GM12878 (cell line): ENCODE results near the gene COL4A5. TPM values are rescaled to one million over a fixed set of nuclear protein-coding genes. Genes with fewer than 3 reads are reported as not detected.

ENCODE experiments used
- ATAC-seq: fragments of 200-7000 bp; cut with Tn5 transposase; 3 replicates; pipeline ENCODE4 v1.9.1; 2020; ENCODE audit warnings: mild to moderate bottlenecking, moderate library complexity
- BruUV-seq: library from RNA; stranded (reverse); fragments of 400-500 nt; replicated peaks from 2 replicates; lab custom pipeline; 2021; lab: Mats Ljungman, UMichigan
- CTCF ChIA-PET: fragments of 300-600 bp; sonication (Branson Sonifier 250); formaldehyde crosslinking; extraction: SDS; loops from one replicate; lab custom pipeline; 2021; ENCODE audit warnings: inconsistent platforms; lab: Yijun Ruan, JAX
- POLR2A ChIA-PET: fragments of 350-600 bp; formaldehyde crosslinking; extraction: SDS; loops from one replicate; lab custom pipeline; 2021; ENCODE audit warnings: inconsistent platforms; lab: Charles Lee
- RAD21 ChIA-PET: fragments of 300-600 bp; sonication (Branson Sonifier 250); formaldehyde crosslinking; loops from one replicate; lab custom pipeline; 2023; ENCODE audit warnings: antibody characterized with exemption; ENCODE audit not compliant: unreplicated experiment; lab: Charles Lee
- SMC1A ChIA-PET: fragments of 300-600 bp; sonication (Branson Sonifier 250); formaldehyde crosslinking; loops from one replicate; lab custom pipeline; 2023; ENCODE audit not compliant: unreplicated experiment, uncharacterized antibody; lab: Charles Lee
- DNase-seq: peaks from one replicate; pipeline ENCODE4 v3.0.0-alpha.2; 2011; ENCODE audit warnings: low read depth, low spot score
- FAIRE-seq: peaks from 3 replicates; lab custom pipeline; 2011; peaks lifted over from hg19 to GRCh38; lab: Jason Lieb, UNC
- H2AFZ ChIP-seq: 2 replicates; pipeline ENCODE4 v1.6.0; 2011; ENCODE audit warnings: low read depth, low read length, control low read depth; ENCODE audit not compliant: control insufficient read depth
- H3K27ac ChIP-seq: 2 replicates; pipeline ENCODE4 v1.5.1; 2011; ENCODE audit warnings: control low read depth; ENCODE audit not compliant: control insufficient read depth, insufficient read depth
- H3K27me3 ChIP-seq, 2 experiments: replicated peaks in 1 of 2; 2 replicates each; pipeline versions ENCODE4 v1.6.0 to v1.6.1; 2011; ENCODE audit warnings: low read length in 1 of 2; ENCODE audit not compliant: control insufficient read depth in 2 of 2, insufficient read depth in 2 of 2
- H3K36me3 ChIP-seq, 2 experiments: 2 replicates each; pipeline ENCODE4 v1.5.1; 2011; ENCODE audit warnings: low read length in 1 of 2; ENCODE audit not compliant: control insufficient read depth in 2 of 2, insufficient read depth in 2 of 2
- H3K4me1 ChIP-seq: 2 replicates; pipeline ENCODE4 v1.6.1; 2011; ENCODE audit warnings: mild to moderate bottlenecking, low read length, moderate library complexity, mixed read lengths; ENCODE audit not compliant: control insufficient read depth, insufficient read depth
- H3K4me2 ChIP-seq: 2 replicates; pipeline ENCODE4 v1.6.0; 2011; ENCODE audit warnings: control low read depth; ENCODE audit not compliant: control insufficient read depth, insufficient read depth
- H3K4me3 ChIP-seq: fragments of 200-600 bp; sonication (generic); 2 replicates; pipeline ENCODE4 v1.5.1; 2016
- H3K79me2 ChIP-seq: 2 replicates; pipeline ENCODE4 v1.6.0; 2011; ENCODE audit warnings: low read length; ENCODE audit not compliant: control insufficient read depth, insufficient read depth
- H3K9ac ChIP-seq: 2 replicates; pipeline ENCODE4 v1.8.0; 2011; ENCODE audit warnings: low read length, control low read depth, mixed read lengths; ENCODE audit not compliant: control insufficient read depth, insufficient read depth
- H3K9me3 ChIP-seq: replicated peaks from 3 replicates; pipeline ENCODE4 v1.5.1; 2011; ENCODE audit warnings: mild to moderate bottlenecking, low read length; ENCODE audit not compliant: control insufficient read depth, insufficient read depth
- H4K20me1 ChIP-seq: 2 replicates; pipeline ENCODE4 v1.6.0; 2011; ENCODE audit not compliant: control insufficient read depth, insufficient read depth
- BCLAF1 ChIP-seq: fragments of 450-650 bp; IDR thresholded peaks from 2 replicates; pipeline ENCODE4 v1.6.1; 2017; ENCODE audit warnings: antibody characterized with exemption, mild to moderate bottlenecking, moderate library complexity
- BHLHE40 ChIP-seq, 2 experiments: fragments of 450-650 bp in 1 of 2; IDR thresholded peaks; 2 replicates each; pipeline ENCODE4 v1.6.1; 2011 to 2017; ENCODE audit warnings: low read depth in 2 of 2, borderline replicate concordance in 1 of 2, improper control_type of control experiment in 1 of 2, low read length in 1 of 2, mild to moderate bottlenecking in 1 of 2
- CBFB ChIP-seq: IDR thresholded peaks from 2 replicates; pipeline ENCODE4 v1.6.1; 2016; ENCODE audit warnings: antibody characterized with exemption, low read depth
- EP300 ChIP-seq, 2 experiments: fragments of 150-350 bp in 1 of 2; IDR thresholded peaks; 2 replicates each; pipeline ENCODE4 v1.6.1; 2011 to 2012; ENCODE audit warnings: low read depth in 2 of 2, low read length in 2 of 2, borderline replicate concordance in 1 of 2, improper control_type of control experiment in 1 of 2, inconsistent platforms in 1 of 2; ENCODE audit not compliant: control insufficient read depth in 1 of 2
- GABPA ChIP-seq: IDR thresholded peaks from 2 replicates; pipeline ENCODE4 v1.6.1; 2014; ENCODE audit warnings: antibody characterized with exemption, low read depth, mild to moderate bottlenecking, inconsistent platforms
- HCFC1 ChIP-seq: fragments of 150-350 bp; IDR thresholded peaks from 2 replicates; pipeline ENCODE4 v1.6.1; 2014; ENCODE audit warnings: low read length
- MEF2B ChIP-seq: fragments of 450-650 bp; IDR thresholded peaks from 2 replicates; pipeline ENCODE4 v1.6.1; 2018; ENCODE audit warnings: mild to moderate bottlenecking, moderate library complexity; ENCODE audit not compliant: partially characterized antibody, poor library complexity, severe bottlenecking
- MLLT1 ChIP-seq: fragments of 450-650 bp; IDR thresholded peaks from 2 replicates; pipeline ENCODE4 v1.6.1; 2016; ENCODE audit warnings: mild to moderate bottlenecking
- SMC3 ChIP-seq: IDR thresholded peaks from 2 replicates; pipeline ENCODE4 v1.6.1; 2011; ENCODE audit warnings: low read length, improper control_type of control experiment, borderline replicate concordance
- TARDBP ChIP-seq: IDR thresholded peaks from 2 replicates; pipeline ENCODE4 v1.6.1; 2016; ENCODE audit warnings: borderline replicate concordance
- USF2 ChIP-seq: IDR thresholded peaks from 2 replicates; pipeline ENCODE4 v1.6.1; 2011; ENCODE audit warnings: low read depth, low read length, improper control_type of control experiment, borderline replicate concordance
- YBX1 ChIP-seq: fragments of 450-650 bp; IDR thresholded peaks from 2 replicates; pipeline ENCODE4 v1.6.1; 2016; ENCODE audit warnings: antibody characterized with exemption
- ZBED1 ChIP-seq: IDR thresholded peaks from 2 replicates; pipeline ENCODE4 v1.6.1; 2016; ENCODE audit warnings: borderline replicate concordance
- ZBTB11 ChIP-seq: fragments of 450-650 bp; formaldehyde crosslinking; IDR thresholded peaks from 2 replicates; pipeline ENCODE4 v1.5.0; 2022; ENCODE audit warnings: mild to moderate bottlenecking, missing genetic modification characterization
- ZNF24 ChIP-seq: fragments of 450-650 bp; IDR thresholded peaks from 2 replicates; pipeline ENCODE4 v1.6.1; 2017; ENCODE audit warnings: antibody characterized with exemption, mild to moderate bottlenecking
- WGBS: methylation state at CpG from one replicate; pipeline ENCODE4 v1.1.6; 2016; ENCODE audit warnings: low lambda C conversion rate; ENCODE audit not compliant: insufficient replicate concordance, insufficient coverage; ENCODE audit errors: missing lambda C conversion rate; 5-methylcytosine and 5-hydroxymethylcytosine counted together
- in situ Hi-C: fragments of 300-500 bp; cut with MboI; formaldehyde crosslinking; loops from 9 replicates; pipeline ENCODE4 v1.14.3; 2018; ENCODE audit warnings: mixed read lengths
- intact Hi-C: fragments of 100-400 bp; cut with micrococcal nuclease; formaldehyde crosslinking; loops from one replicate; pipeline ENCODE4 v1.14.2; 2022; ENCODE audit not compliant: unreplicated experiment
- polyA plus RNA-seq, 11 experiments: library from polyadenylated mRNA; depleted of rRNA in 4 of 11; unstranded in 6 of 11; stranded (reverse) in 5 of 11; fragments of >200 nt; fragmentation: Nextera tagmentation in 4 of 11; fragmentation: Illumina TruSeq in 1 of 11; extraction: Ambion mirVana in 4 of 11; extraction: Trizol in 1 of 11; gene quantifications; 1 replicate in 1 of 11; 2 replicates in 10 of 11; pipeline versions ENCODE4 v1.2.1 to v1.2.3, GENCODE V29; 2011 to 2016; ENCODE audit warnings: inconsistent platforms in 2 of 11, missing spikeins in 2 of 11, low read depth in 1 of 11
- total RNA-seq, 4 experiments: library from RNA; depleted of rRNA in 3 of 4; stranded (reverse); fragments of >200 nt in 3 of 4; fragmentation: Illumina TruSeq in 1 of 4; extraction: Trizol in 1 of 4; gene quantifications; 2 replicates each; pipeline versions ENCODE4 v1.2.1 to v1.2.3, GENCODE V29; 2013 to 2021

COL4A5 gene
- total and polyA plus RNA-seq, 10 of the 15 experiments (the other 5 are each of a cell fraction or from before 2014, with no cell fraction given) = 0.13 to 2.8 (median 0.38) TPM; not detected in 1

GRCh38 chrX:108468486-108468885 lies 28.8 kb downstream of the COL4A5 start:
- no peak for FAIRE-seq
- no peak for DNase-seq
- no peak overlapping the region for H3K9ac ChIP-seq
- no peak overlapping the region for H3K27ac ChIP-seq
- no peaks in the 10 kb centered on the region for H4K20me1 ChIP-seq
- H3K36me3 ChIP-seq = no peaks in the 10 kb centered on the region
- H3K9me3 ChIP-seq = no peaks in the 10 kb centered on the region
- no peak for ATAC-seq
- 0% methylated on average over 1 of the region's 1 CpG for WGBS
- H3K4me1 ChIP-seq = no peaks in the 10 kb centered on the region
- ChIA-PET RAD21 (no interaction called here), CTCF (no interaction called here), POLR2A (no interaction called here), SMC1A (no interaction called here)
- BruUV-seq = no TSS peak
- no peak overlapping the region for H3K4me3 ChIP-seq
- in situ Hi-C loops (no loop called here), intact Hi-C loops (no loop called here)
- H3K27me3 ChIP-seq = no peaks in the 10 kb centered on the region
- H2AFZ ChIP-seq = no peak overlapping the region
- H3K79me2 ChIP-seq = no peaks in the 10 kb centered on the region
- no peak for TF ChIP-seq SMC3
- no peak for TF ChIP-seq USF2
- TF ChIP-seq BCLAF1 = no peak
- TF ChIP-seq MEF2B = no peak
- TF ChIP-seq CBFB = no peak
- TF ChIP-seq HCFC1 = no peak
- TF ChIP-seq ZNF24 = no peak
- no peak for TF ChIP-seq EP300 (IDR thresholded peaks at IDR 0.05; ENCODE audit: borderline replicate concordance in 1 of 2, control insufficient read depth in 1 of 2, low read depth in 2 of 2, low read length in 2 of 2)
- TF ChIP-seq BHLHE40 (IDR thresholded peaks at IDR 0.05; ENCODE audit: borderline replicate concordance in 1 of 2, low read depth in 2 of 2, low read length in 1 of 2) = no peak
- TF ChIP-seq MLLT1 = no peak
- no peak for TF ChIP-seq TARDBP
- TF ChIP-seq YBX1 = no peak
- no peak for TF ChIP-seq ZBED1
- TF ChIP-seq GABPA = no peak
- no peak for TF ChIP-seq ZBTB11 (CRISPR knock-in tag)
- no peak overlapping the region for H3K4me2 ChIP-seq
